IMR-90 (cell line): ENCODE results near the gene OR6T1. TPM values are rescaled to one million over a fixed set of nuclear protein-coding genes. Genes with fewer than 3 reads are reported as not detected.

Source experiments
- polyA plus RNA-seq, 3 experiments: library from polyadenylated mRNA; depleted of rRNA; stranded (reverse); fragments of >200 nt; gene quantifications; 2 replicates each; pipeline ENCODE4 v1.2.3, GENCODE V29; 2012; ENCODE audit warnings: low replicate concordance in 1 of 3
- total RNA-seq: library from RNA; depleted of rRNA; stranded (reverse); fragments of >200 nt; gene quantifications from 2 replicates; pipeline ENCODE4 v1.2.3, GENCODE V29; 2012; rRNA removed

Gene OR6T1
- total and polyA plus RNA-seq, 2 of the 4 experiments (the other 2 are of a cell fraction), result not detected

Other genes with a start within 250 kb of the OR6T1 start
- gene ZNF202, start 202.2 kb downstream of the OR6T1 start, total RNA-seq, result 8.2 and 9.2 TPM in 2 replicates
- gene ZNF202, start 202.2 kb downstream of the OR6T1 start, polyA plus RNA-seq (2012; rRNA removed), result 6.3 and 7.7 TPM in 2 replicates
- not detected in 2 replicates for gene OR6X1, start 189.3 kb downstream of the OR6T1 start, total RNA-seq
- gene OR6X1, start 189.3 kb downstream of the OR6T1 start, polyA plus RNA-seq (2012; rRNA removed), result not detected in 2 replicates
- not detected in 2 replicates for gene OR6M1, start 137.5 kb downstream of the OR6T1 start, total RNA-seq
- not detected in 2 replicates for gene OR6M1, start 137.5 kb downstream of the OR6T1 start, polyA plus RNA-seq (2012; rRNA removed)
- gene TMEM225, start 58.2 kb downstream of the OR6T1 start, total RNA-seq, result not detected in 2 replicates
- not detected in 2 replicates for gene TMEM225, start 58.2 kb downstream of the OR6T1 start, polyA plus RNA-seq (2012; rRNA removed)
- not detected in 2 replicates for gene OR8D4, start 41.7 kb downstream of the OR6T1 start, total RNA-seq
- not detected in 2 replicates for gene OR8D4, start 41.7 kb downstream of the OR6T1 start, polyA plus RNA-seq (2012; rRNA removed)
- not detected in 2 replicates for gene OR4D5, start 4.2 kb downstream of the OR6T1 start, total RNA-seq
- gene OR4D5, start 4.2 kb downstream of the OR6T1 start, polyA plus RNA-seq (2012; rRNA removed), result not detected in 2 replicates
- gene OR10S1, start 33.9 kb upstream of the OR6T1 start, total RNA-seq, result not detected in 2 replicates
- gene OR10S1, start 33.9 kb upstream of the OR6T1 start, polyA plus RNA-seq (2012; rRNA removed), result not detected in 2 replicates
- not detected in 2 replicates for gene OR10G6, start 51.3 kb upstream of the OR6T1 start, total RNA-seq
- not detected in 2 replicates for gene OR10G6, start 51.3 kb upstream of the OR6T1 start, polyA plus RNA-seq (2012; rRNA removed)
- not detected in 2 replicates for gene OR10G4, start 69.2 kb upstream of the OR6T1 start, total RNA-seq
- gene OR10G4, start 69.2 kb upstream of the OR6T1 start, polyA plus RNA-seq (2012; rRNA removed), result not detected in 2 replicates
- not detected in 2 replicates for gene OR10G9, start 79.2 kb upstream of the OR6T1 start, total RNA-seq
- not detected in 2 replicates for gene OR10G9, start 79.2 kb upstream of the OR6T1 start, polyA plus RNA-seq (2012; rRNA removed)
- gene OR10G8, start 83.0 kb upstream of the OR6T1 start, total RNA-seq, result not detected in 2 replicates
- gene OR10G8, start 83.0 kb upstream of the OR6T1 start, polyA plus RNA-seq (2012; rRNA removed), result not detected in 2 replicates
- gene OR10G7, start 97.5 kb upstream of the OR6T1 start, total RNA-seq, result not detected in 2 replicates
- not detected in 2 replicates for gene OR10G7, start 97.5 kb upstream of the OR6T1 start, polyA plus RNA-seq (2012; rRNA removed)
- 4.7 and 5.6 TPM in 2 replicates for gene VWA5A, start 171.6 kb upstream of the OR6T1 start, total RNA-seq
- 4.7 and 6.8 TPM in 2 replicates for gene VWA5A, start 171.6 kb upstream of the OR6T1 start, polyA plus RNA-seq (2012; rRNA removed)
- gene OR10D3, start 239.5 kb upstream of the OR6T1 start, total RNA-seq, result not detected in 2 replicates
- not detected in 2 replicates for gene OR10D3, start 239.5 kb upstream of the OR6T1 start, polyA plus RNA-seq (2012; rRNA removed)